Panc1 (cell line): Measurements from ENCODE around the gene USP12. TPM values are rescaled to one million over a fixed set of nuclear protein-coding genes. Genes with fewer than 3 reads are reported as not detected.

Experiments used
- ATAC-seq: fragments of 200-7000 bp; cut with Tn5 transposase; 2 replicates; pipeline ENCODE4 v1.9.1; 2020; ENCODE audit warnings: mild to moderate bottlenecking, moderate library complexity
- BruUV-seq: library from RNA; stranded (reverse); fragments of 400-500 nt; replicated peaks from 2 replicates; lab custom pipeline; 2021; lab: Mats Ljungman, UMichigan
- CTCF ChIA-PET: fragments of 300-600 bp; sonication (Branson Sonifier 250); formaldehyde crosslinking; loops from one replicate; lab custom pipeline; 2022; ENCODE audit warnings: antibody characterized with exemption; lab: Charles Lee
- POLR2A ChIA-PET: fragments of 300-600 bp; sonication (Branson Sonifier 250); formaldehyde crosslinking; loops from one replicate; lab custom pipeline; 2022; ENCODE audit warnings: antibody characterized with exemption; lab: Charles Lee
- DNase-seq: peaks from one replicate; pipeline ENCODE4 v3.0.0-alpha.2; 2010; ENCODE audit warnings: low read depth, low spot score
- H3K27ac ChIP-seq: 2 replicates; pipeline ENCODE4 v1.5.1; 2011; ENCODE audit warnings: mild to moderate bottlenecking, low read length, inconsistent platforms
- H3K27me3 ChIP-seq: fragments of 200-500 bp; sonication (Bioruptor generic); 2 replicates; pipeline ENCODE4 v1.6.0; 2014; ENCODE audit warnings: low read length, inconsistent platforms; ENCODE audit not compliant: control insufficient read depth, insufficient read depth
- H3K36me3 ChIP-seq: fragments of 200-500 bp; sonication (Bioruptor generic); 2 replicates; pipeline ENCODE4 v1.5.1; 2014; ENCODE audit warnings: inconsistent platforms, mild to moderate bottlenecking, low read length, moderate library complexity; ENCODE audit not compliant: control insufficient read depth, insufficient read depth
- H3K4me1 ChIP-seq: 2 replicates; pipeline ENCODE4 v1.5.1; 2011; ENCODE audit warnings: inconsistent platforms, mild to moderate bottlenecking, low read length, moderate library complexity; ENCODE audit not compliant: control insufficient read depth, insufficient read depth
- H3K4me3 ChIP-seq, 2 experiments: 2 replicates each; pipeline ENCODE4 v1.5.1; 2011 to 2012; ENCODE audit warnings: low read depth in 2 of 2, low read length in 2 of 2, mild to moderate bottlenecking in 2 of 2, inconsistent platforms in 1 of 2, moderate library complexity in 1 of 2
- H3K9me3 ChIP-seq: fragments of 200-500 bp; sonication (Bioruptor generic); 2 replicates; pipeline ENCODE4 v1.5.1; 2014; ENCODE audit warnings: low read depth, mild to moderate bottlenecking, inconsistent platforms, low read length, moderate library complexity; ENCODE audit not compliant: control insufficient read depth, insufficient read depth
- POLR2AphosphoS5 ChIP-seq: IDR thresholded peaks from 2 replicates; pipeline ENCODE4 v1.6.1; 2012; ENCODE audit warnings: mild to moderate bottlenecking, low read depth, low read length, moderate library complexity
- SIN3A ChIP-seq: IDR thresholded peaks from 2 replicates; pipeline ENCODE4 v1.6.1; 2012; ENCODE audit warnings: low read depth, mild to moderate bottlenecking, low read length, moderate library complexity, borderline replicate concordance; ENCODE audit not compliant: insufficient read depth
- TCF7L2 ChIP-seq: IDR thresholded peaks from 2 replicates; pipeline ENCODE4 v1.6.1; 2011; ENCODE audit warnings: mild to moderate bottlenecking, low read depth, low read length, inconsistent platforms
- in situ Hi-C: cut with HindIII; loops from 2 replicates; pipeline ENCODE4 v1.10.0; 2016; ENCODE audit warnings: low sequenced_read_pairs, low pct_unique_long_range_greater_than_20kb
- intact Hi-C: fragments of 100-400 bp; cut with micrococcal nuclease; formaldehyde crosslinking; loops from one replicate; pipeline ENCODE4 v1.10.0; 2022; ENCODE audit not compliant: unreplicated experiment
- total RNA-seq: library from RNA; stranded (reverse); gene quantifications from one replicate; pipeline ENCODE4 v1.2.1, GENCODE V29; 2021; ENCODE audit not compliant: unreplicated experiment
- TF ChIP-seq, protein P1 (sequence below), 2 experiments: IDR thresholded peaks; 2 replicates each; pipeline ENCODE4 v1.6.1; 2011 to 2012; ENCODE audit warnings: low read depth in 2 of 2, control low read depth in 1 of 2, low read length in 1 of 2, mild to moderate bottlenecking in 1 of 2, moderate library complexity in 1 of 2; ENCODE audit not compliant: insufficient read depth in 1 of 2
- TF ChIP-seq, protein P2 (sequence below): fragments of 450-650 bp; IDR thresholded peaks from 2 replicates; pipeline ENCODE4 v1.5.1; 2017; ENCODE audit warnings: mild to moderate bottlenecking

USP12 gene
- total RNA-seq, 1 experiment from 2014 or later: 82.0 TPM

DNA sequence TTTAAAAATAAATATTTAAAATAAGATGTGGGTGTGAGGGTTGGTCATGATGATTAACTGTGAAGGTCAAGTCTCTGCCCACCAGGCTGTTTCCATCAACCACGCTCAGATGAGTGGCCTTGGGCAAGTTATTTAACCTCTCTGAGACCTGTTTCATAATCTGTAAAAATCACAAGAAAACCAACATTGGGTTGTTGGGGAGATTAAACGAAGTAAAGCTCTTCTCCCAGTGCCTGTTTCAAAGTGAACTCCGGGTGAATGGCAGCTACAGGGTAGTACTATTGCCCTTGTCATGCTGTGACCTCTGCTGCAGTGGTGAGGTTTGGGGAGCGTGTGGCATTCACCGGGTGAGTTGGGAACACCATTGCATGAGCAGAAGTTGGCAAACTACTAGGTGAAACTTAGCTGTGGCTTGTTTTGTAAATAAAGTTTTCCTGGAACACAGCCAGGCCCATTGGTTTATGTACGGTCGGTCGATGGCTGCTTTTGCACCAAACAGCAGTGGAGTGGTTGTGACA, 153.2 kb downstream of the USP12 start:
- TF ChIP-seq, protein P1, sequence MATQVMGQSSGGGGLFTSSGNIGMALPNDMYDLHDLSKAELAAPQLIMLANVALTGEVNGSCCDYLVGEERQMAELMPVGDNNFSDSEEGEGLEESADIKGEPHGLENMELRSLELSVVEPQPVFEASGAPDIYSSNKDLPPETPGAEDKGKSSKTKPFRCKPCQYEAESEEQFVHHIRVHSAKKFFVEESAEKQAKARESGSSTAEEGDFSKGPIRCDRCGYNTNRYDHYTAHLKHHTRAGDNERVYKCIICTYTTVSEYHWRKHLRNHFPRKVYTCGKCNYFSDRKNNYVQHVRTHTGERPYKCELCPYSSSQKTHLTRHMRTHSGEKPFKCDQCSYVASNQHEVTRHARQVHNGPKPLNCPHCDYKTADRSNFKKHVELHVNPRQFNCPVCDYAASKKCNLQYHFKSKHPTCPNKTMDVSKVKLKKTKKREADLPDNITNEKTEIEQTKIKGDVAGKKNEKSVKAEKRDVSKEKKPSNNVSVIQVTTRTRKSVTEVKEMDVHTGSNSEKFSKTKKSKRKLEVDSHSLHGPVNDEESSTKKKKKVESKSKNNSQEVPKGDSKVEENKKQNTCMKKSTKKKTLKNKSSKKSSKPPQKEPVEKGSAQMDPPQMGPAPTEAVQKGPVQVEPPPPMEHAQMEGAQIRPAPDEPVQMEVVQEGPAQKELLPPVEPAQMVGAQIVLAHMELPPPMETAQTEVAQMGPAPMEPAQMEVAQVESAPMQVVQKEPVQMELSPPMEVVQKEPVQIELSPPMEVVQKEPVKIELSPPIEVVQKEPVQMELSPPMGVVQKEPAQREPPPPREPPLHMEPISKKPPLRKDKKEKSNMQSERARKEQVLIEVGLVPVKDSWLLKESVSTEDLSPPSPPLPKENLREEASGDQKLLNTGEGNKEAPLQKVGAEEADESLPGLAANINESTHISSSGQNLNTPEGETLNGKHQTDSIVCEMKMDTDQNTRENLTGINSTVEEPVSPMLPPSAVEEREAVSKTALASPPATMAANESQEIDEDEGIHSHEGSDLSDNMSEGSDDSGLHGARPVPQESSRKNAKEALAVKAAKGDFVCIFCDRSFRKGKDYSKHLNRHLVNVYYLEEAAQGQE (IDR thresholded peaks at IDR 0.05; ENCODE audit: insufficient read depth in 1 of 2, low read depth in 2 of 2, low read length in 1 of 2): no peak
- TF ChIP-seq, protein P2, sequence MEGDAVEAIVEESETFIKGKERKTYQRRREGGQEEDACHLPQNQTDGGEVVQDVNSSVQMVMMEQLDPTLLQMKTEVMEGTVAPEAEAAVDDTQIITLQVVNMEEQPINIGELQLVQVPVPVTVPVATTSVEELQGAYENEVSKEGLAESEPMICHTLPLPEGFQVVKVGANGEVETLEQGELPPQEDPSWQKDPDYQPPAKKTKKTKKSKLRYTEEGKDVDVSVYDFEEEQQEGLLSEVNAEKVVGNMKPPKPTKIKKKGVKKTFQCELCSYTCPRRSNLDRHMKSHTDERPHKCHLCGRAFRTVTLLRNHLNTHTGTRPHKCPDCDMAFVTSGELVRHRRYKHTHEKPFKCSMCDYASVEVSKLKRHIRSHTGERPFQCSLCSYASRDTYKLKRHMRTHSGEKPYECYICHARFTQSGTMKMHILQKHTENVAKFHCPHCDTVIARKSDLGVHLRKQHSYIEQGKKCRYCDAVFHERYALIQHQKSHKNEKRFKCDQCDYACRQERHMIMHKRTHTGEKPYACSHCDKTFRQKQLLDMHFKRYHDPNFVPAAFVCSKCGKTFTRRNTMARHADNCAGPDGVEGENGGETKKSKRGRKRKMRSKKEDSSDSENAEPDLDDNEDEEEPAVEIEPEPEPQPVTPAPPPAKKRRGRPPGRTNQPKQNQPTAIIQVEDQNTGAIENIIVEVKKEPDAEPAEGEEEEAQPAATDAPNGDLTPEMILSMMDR: no peak
- TF ChIP-seq POLR2AphosphoS5: no peak
- TF ChIP-seq TCF7L2: no peak
- Histone ChIP-seq H3K4me1 (peaks cover 23% of the 10 kb centered on the region), H3K36me3 (no peaks in the 10 kb centered on the region), H3K27ac (peak overlapping the region; percentile 87), H3K27me3 (no peaks in the 10 kb centered on the region), H3K4me3 (no peak overlapping the region), H3K9me3 (no peaks in the 10 kb centered on the region)
- BruUV-seq: no TSS peak
- DNase-seq (no peak), ATAC-seq (no peak)
- POLR2A ChIA-PET: no interaction called here
- intact Hi-C loops: no loop called here
- CTCF ChIA-PET: no interaction called here
- in situ Hi-C loops: no loop called here

DNA sequence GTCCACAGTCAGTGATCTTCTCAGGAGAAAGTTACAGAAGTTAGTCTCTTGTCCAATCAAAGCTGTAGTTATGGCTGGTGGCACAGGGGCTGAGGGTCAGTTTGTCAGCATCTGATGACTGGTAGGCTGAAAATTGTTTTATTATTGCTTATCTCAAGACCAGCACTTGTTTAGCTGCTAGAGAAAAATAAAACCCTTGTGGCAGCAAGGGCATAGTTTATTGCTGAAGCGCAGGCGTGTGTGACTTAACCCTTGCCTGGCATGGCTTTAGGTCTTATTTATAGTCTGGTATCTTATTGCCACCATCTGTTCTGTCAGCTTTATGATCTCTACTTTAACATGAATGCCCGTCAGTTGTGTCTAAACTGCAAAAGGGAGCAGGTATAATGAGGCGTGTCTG, 154.7 kb downstream of the USP12 start:
- Histone ChIP-seq H3K9me3 (no peaks in the 10 kb centered on the region), H3K4me1 (peaks cover 11% of the 10 kb centered on the region), H3K27me3 (no peaks in the 10 kb centered on the region), H3K4me3 (no peak overlapping the region), H3K27ac (peak overlapping the region; percentile 87), H3K36me3 (no peaks in the 10 kb centered on the region)
- POLR2A ChIA-PET: no interaction called here
- intact Hi-C loops: no loop called here
- CTCF ChIA-PET: no interaction called here
- BruUV-seq: no TSS peak
- DNase-seq (no peak), ATAC-seq (peak; percentile 47; the same call in 1 of the 2 replicates)
- in situ Hi-C loops: no loop called here
- TF ChIP-seq SIN3A (no peak), POLR2AphosphoS5 (no peak), TCF7L2 (no peak)
- TF ChIP-seq, protein P2: no peak
- TF ChIP-seq, protein P1 (IDR thresholded peaks at IDR 0.05; ENCODE audit: insufficient read depth in 1 of 2, low read depth in 2 of 2, low read length in 1 of 2): no peak

Other genes starting within 250 kb of the USP12 start
- 702 TPM for gene RPL21, start 79.7 kb upstream of the USP12 start, total RNA-seq
- 136 TPM for gene RASL11A, start 99.0 kb upstream of the USP12 start, total RNA-seq